HuH-7 (cell line): ENCODE data around the gene FCHSD2.
"Not testable (repeated sequence)": the region's sequence is repeated elsewhere in the genome, so short reads cannot be mapped to it uniquely, and the experiment has no call there.

Experiments used
- DNase-seq: peaks from one replicate; pipeline ENCODE4 v3.0.0; 2011; ENCODE audit warnings: low spot score

FCHSD2 gene

DNA sequence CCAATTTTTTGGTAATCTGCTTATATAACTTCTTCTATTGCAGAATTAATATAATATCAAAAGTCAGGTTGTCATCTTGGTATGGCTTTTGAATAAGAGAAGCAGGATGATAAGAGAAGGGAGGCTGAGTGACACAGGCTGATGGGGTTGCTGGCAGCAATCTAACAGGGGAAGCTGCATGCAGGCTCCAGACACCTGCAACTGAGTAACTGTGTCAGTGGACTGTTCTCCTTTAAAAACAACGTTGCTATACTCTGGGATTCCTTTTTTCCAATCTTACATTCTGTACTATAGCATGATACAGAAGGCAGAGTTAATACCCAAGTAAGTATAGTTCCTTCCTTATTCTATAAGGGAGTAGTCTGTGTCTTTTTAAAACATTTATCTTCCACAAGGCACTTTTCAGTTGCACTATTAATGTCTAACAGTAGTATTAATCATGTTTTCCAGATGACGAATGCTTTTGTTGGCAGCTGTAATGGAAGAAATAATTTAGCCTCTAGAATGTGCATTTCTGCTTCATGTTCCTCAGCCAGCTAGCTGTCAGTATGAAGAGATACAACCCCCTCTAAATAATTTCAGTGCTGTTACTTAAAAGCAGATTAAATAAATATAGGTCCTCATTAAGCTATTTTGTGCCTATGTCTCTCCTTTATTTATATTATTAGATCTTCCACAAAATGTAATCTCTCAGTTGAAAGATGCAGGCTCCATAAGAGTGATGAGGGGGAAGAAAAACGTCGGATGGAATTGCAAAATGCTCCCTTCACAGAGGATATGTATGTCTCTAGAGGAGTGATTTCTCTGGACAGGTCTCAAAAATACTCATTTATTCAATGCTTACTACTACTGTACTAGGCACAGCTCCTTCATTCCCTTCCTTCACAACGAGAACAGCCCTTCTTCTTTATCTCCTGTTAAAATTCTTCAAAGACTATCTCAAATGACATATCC, 277.1 kb downstream of the FCHSD2 start:
- DNase-seq = no peak

- DNase-seq = no peak
Measured at GRCh38 chr11:72863916-72864315, 278.2 kb downstream of the FCHSD2 start.

GRCh38 chr11:72863091-72863490, 279.0 kb downstream of the FCHSD2 start:
- DNase-seq = no peak

- no peak for DNase-seq
Measured at GRCh38 chr11:72860592-72860991, 281.5 kb downstream of the FCHSD2 start.

- DNase-seq = no peak
Measured at GRCh38 chr11:72860010-72860409, 282.1 kb downstream of the FCHSD2 start.

DNA sequence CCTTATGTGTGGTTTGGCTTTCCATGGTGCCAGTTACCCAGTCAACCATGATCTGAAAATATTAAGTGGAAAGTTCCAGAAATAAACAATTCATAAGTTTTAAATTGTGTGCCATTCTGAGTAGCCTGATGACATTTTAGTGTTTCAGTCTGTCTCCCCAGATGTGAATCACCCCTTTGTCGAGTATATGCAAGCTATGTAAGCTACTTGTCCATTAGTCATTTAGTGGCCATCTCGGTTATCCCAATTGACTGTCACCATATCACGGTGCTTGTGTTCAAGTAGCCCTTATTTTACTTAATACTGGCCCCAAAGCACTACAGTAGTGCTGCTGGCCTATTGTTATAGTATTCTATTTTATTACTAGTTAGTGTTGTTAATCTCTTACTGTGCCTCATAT, 283.0 kb downstream of the FCHSD2 start:
- DNase-seq = no peak

GRCh38 chr11:72858267-72858666, 283.9 kb downstream of the FCHSD2 start:
- not testable (repeated sequence) for DNase-seq

- DNase-seq = no peak
Measured at GRCh38 chr11:72856551-72857345, 285.4 kb downstream of the FCHSD2 start.

GRCh38 chr11:72856065-72856464, 286.1 kb downstream of the FCHSD2 start:
- no peak for DNase-seq

GRCh38 chr11:72851726-72852125, 290.4 kb downstream of the FCHSD2 start:
- DNase-seq = no peak

DNA sequence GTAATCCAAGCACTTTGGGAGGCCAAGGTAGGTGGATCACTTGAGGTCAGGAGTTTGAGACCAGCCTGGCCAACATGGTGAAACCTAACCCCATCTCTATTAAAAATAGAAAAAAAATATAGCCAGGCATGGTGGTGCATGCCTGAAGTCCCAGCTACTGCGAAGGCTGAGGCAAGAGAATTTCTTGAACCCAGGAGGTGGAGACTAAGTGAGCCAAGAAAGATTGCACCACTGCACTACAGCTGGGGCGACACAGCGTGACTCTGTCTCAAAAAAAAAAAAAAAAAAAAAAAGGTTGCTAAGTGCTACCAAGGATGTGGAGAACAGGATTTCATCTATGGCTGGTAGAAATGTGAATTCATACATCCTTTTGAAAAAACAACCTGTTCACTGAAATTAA, 291.3 kb downstream of the FCHSD2 start:
- no peak for DNase-seq

- DNase-seq = peak; percentile 49
Measured at GRCh38 chr11:72848846-72849466, 293.2 kb downstream of the FCHSD2 start.

DNA sequence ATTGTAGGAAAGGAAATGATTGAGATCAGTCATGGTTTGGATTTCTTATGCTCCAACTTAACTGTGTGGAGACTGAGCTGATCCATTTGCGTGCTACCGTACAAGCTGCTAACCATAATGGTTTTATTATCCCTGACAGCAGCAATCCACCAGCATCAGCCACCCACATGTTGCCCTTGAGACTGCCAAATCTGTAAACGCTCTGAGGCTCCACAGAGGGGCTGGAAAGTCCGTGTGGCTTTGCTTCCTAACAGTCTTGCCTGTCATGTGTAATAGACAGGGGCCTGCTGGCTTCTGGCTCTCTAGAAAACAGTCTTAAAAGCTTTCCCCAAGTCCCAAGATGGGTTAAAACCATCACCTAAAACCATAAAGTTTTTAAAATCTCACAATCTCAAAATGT, 297.8 kb downstream of the FCHSD2 start:
- DNase-seq = no peak

DNA sequence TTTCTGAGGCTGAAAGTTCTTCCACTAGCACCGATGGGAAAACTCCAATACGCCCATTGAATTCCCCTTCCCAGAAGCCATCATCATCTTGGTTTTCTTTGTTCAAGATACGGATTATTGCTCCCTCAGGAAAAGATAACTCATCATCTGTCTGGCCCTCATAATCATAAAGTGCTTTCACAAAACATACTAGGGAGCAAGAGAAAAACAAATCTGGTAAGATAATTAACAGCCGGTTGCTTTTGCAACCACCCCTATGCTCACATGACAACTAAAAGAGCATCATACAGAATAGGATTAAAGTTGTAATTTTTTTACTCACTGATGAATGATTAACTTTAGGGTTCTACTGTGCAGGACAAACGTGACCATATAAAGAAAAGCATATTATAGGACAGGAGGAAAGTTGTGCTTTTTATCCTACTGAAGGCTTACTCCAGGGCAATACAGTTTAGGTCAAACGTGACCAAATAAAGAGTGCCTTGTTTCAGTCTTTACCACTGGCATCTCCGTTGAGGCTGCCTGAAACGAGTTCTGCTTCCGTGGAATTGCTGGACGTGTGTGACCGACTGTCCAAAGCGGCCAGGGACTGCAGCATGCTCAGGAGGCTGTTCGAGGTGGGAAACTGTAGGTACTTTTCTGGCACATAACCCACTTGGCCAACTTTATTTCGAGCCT, 299.3 kb downstream of the FCHSD2 start:
- no peak for DNase-seq

- DNase-seq = no peak
Measured at GRCh38 chr11:72842126-72842525, 300.0 kb downstream of the FCHSD2 start.

DNA sequence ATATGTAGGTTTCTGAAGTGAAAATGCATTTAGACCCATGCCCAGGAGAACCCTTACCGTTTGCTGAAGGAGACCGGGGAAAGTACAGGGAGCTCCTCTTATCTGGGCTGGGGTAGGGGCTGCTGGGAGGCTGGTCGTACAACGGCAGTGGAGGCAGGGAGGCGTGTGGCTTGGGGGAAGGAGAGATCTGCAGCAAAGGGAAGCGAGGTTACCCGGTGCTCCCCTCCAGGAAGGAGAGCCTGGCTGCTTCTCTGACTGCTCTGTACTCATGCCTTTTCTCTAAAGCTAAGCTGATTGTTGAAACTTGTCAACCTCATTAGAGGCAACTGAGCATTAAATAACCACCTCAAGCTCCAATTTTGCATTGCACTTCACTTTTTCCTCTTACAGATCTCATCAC, 300.7 kb downstream of the FCHSD2 start:
- no peak for DNase-seq

DNA sequence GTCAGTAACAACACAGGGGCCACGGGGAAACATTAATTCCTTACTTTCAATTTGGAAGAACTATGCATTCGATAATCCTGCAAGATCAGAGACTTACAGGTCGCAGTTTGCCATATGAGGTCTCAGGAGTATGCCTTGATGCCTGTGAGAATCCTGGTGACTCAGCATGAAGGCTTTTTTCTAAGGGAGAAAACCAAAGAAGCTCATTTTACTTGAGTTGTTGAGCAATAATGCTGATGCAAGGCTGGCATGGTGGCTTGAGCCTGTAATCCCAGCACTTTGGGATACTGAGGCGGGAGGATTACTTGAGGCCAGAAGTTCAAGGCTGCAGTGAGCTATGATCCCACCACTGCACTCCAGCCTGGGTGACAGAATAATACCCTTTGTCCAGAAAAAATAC, 301.3 kb downstream of the FCHSD2 start:
- no peak for DNase-seq

GRCh38 chr11:72838691-72839305, 303.3 kb downstream of the FCHSD2 start:
- DNase-seq = no peak

DNA sequence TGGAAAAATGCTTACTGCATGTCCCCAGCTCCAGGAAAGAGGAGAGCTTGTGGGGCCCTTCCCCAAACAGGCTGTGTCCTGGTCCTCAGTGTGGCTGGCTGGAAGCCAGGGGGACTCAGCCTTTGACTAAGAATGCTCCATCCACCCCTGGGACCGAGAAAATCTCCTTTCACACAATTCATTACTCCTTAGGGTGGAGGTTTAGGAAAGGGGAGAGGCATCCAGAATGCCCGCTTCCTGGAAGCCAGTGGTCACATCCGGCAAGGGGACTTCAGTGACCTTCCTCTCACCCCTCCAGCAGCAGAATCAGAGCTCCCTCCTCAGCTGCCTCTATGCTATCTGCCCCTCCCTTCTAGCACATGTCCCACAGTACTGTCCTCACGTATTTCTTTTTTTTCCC, 306.0 kb downstream of the FCHSD2 start:
- DNase-seq = no peak

- no peak for DNase-seq
Measured at GRCh38 chr11:72834905-72835304, 307.2 kb downstream of the FCHSD2 start.

DNA sequence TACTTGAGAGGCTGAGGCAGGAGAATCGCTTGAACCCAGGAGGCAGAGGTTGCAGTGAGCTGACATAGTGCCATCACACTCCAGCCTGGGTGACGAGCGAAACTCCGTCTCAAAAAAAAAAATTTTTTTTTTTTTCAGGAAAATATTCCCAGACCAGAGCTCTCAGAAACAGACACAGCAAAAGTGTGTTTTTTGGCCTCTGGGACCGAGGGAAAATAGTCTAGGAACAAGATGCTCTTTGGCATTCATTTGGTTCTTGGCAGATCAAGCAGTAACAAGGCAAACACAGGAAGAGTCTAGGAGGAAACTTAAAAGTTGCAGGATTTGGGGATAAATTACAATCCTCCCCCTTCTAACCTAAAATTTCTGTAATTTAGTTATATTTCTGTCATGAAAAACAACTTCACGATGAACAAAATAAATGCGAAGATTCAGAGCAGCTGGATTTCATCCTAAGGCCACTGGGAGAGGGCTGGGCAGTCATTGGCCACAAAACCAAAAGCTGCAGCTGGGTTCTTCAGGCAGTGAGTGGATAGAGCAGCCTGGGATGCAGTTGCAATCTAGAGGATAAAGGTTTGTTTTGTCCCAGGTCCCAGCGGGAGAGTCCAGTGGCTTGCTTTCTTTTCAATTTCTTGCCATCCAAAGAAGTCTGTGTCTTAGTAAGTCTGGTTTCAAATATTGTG, 308.2 kb downstream of the FCHSD2 start:
- no peak for DNase-seq
